HepG2 (cell line): ENCODE measurements around the gene PSME3IP1. TPM values are rescaled to one million over a fixed set of nuclear protein-coding genes. Genes with fewer than 3 reads are reported as not detected.

Source experiments
- ARNTL ChIP-seq: sonication (generic); formaldehyde crosslinking; IDR thresholded peaks from 2 replicates; pipeline ENCODE4 v1.4.0; 2020; ENCODE audit warnings: mild to moderate bottlenecking, missing genetic modification reagents
- BCL6 ChIP-seq: IDR thresholded peaks from 2 replicates; pipeline ENCODE4 v1.6.1; 2016; ENCODE audit warnings: missing genetic modification reagents, missing compliant biosample characterization
- BRD4 ChIP-seq: sonication (generic); formaldehyde crosslinking; IDR thresholded peaks from 2 replicates; pipeline ENCODE4 v1.4.0; 2020; ENCODE audit warnings: missing genetic modification reagents
- GABPA ChIP-seq, 2 experiments: IDR thresholded peaks; 2 replicates each; pipeline ENCODE4 v1.6.1; 2011 to 2016; ENCODE audit warnings: low read depth in 2 of 2, low read length in 1 of 2, missing biosample characterization in 1 of 2, missing genetic modification characterization in 1 of 2
- HNF4A ChIP-seq: sonication (generic); formaldehyde crosslinking; IDR thresholded peaks from 2 replicates; pipeline ENCODE4 v1.4.0; 2020; ENCODE audit warnings: missing genetic modification reagents
- IKZF4 ChIP-seq: sonication (generic); formaldehyde crosslinking; IDR thresholded peaks from 2 replicates; pipeline ENCODE4 v1.5.1; 2020; ENCODE audit warnings: borderline replicate concordance, mild to moderate bottlenecking, low read depth, missing genetic modification reagents; ENCODE audit errors: not compliant biosample characterization
- KDM3A ChIP-seq: IDR thresholded peaks from 2 replicates; pipeline ENCODE4 v1.6.1; 2018; ENCODE audit warnings: low read depth, missing compliant biosample characterization
- MYNN ChIP-seq: sonication (generic); formaldehyde crosslinking; IDR thresholded peaks from 2 replicates; pipeline ENCODE4 v1.4.0; 2020; ENCODE audit warnings: mild to moderate bottlenecking, low read depth, missing genetic modification reagents
- NR3C1 ChIP-seq: sonication (generic); formaldehyde crosslinking; IDR thresholded peaks from 2 replicates; pipeline ENCODE4 v1.4.0; 2020; ENCODE audit warnings: missing genetic modification reagents
- SRSF4 ChIP-seq: fragments of 200-400 bp; formaldehyde crosslinking; IDR thresholded peaks from one replicate; pipeline ENCODE4 v1.6.1; 2018; ENCODE audit warnings: mild to moderate bottlenecking, low read depth, low read length, moderate library complexity; ENCODE audit not compliant: poor library complexity, severe bottlenecking
- TCF7L2 ChIP-seq: IDR thresholded peaks from 2 replicates; pipeline ENCODE4 v1.6.1; 2011; ENCODE audit warnings: mild to moderate bottlenecking, low read depth, low read length, moderate library complexity
- TEF ChIP-seq: sonication (generic); formaldehyde crosslinking; IDR thresholded peaks from 2 replicates; pipeline ENCODE4 v1.5.0; 2020; ENCODE audit warnings: missing genetic modification reagents
- TOPORS ChIP-seq: sonication (generic); formaldehyde crosslinking; IDR thresholded peaks from 2 replicates; pipeline ENCODE4 v1.8.0; 2023; ENCODE audit warnings: mild to moderate bottlenecking, missing genetic modification reagents
- ZBTB7B ChIP-seq: sonication (generic); formaldehyde crosslinking; IDR thresholded peaks from 2 replicates; pipeline ENCODE4 v1.4.0; 2020; ENCODE audit warnings: missing genetic modification reagents
- ZMYM4 ChIP-seq: sonication (generic); formaldehyde crosslinking; IDR thresholded peaks from 2 replicates; pipeline ENCODE4 v1.8.1; 2023; ENCODE audit warnings: mild to moderate bottlenecking, missing genetic modification reagents
- ZNF12 ChIP-seq: sonication (generic); formaldehyde crosslinking; IDR thresholded peaks from 2 replicates; pipeline ENCODE4 v1.5.0; 2020; ENCODE audit warnings: missing genetic modification reagents
- ZNF142 ChIP-seq: sonication (generic); formaldehyde crosslinking; IDR thresholded peaks from 2 replicates; pipeline ENCODE4 v1.4.0; 2020; ENCODE audit warnings: missing genetic modification reagents
- ZNF7 ChIP-seq: IDR thresholded peaks from 2 replicates; pipeline ENCODE4 v1.6.1; 2016; ENCODE audit warnings: missing biosample characterization, missing genetic modification reagents
- polyA plus RNA-seq, 8 experiments: library from polyadenylated mRNA; depleted of rRNA in 3 of 8; stranded (reverse) in 7 of 8; unstranded in 1 of 8; fragments of >200 nt; fragmentation: Illumina TruSeq in 4 of 8; extraction: Trizol in 4 of 8; gene quantifications; 2 replicates each; pipeline versions ENCODE4 v1.2.1 to v1.2.3, GENCODE V29; 2011 to 2016; ENCODE audit warnings: low read depth in 4 of 8, missing spikeins in 1 of 8, mixed read lengths in 1 of 8; ENCODE audit not compliant: insufficient read depth in 1 of 8
- total RNA-seq, 5 experiments: library from RNA; depleted of rRNA; stranded (reverse); fragments of >200 nt; fragmentation: Illumina TruSeq; extraction: Trizol; gene quantifications; 2 replicates each; pipeline ENCODE4 v1.2.3, GENCODE V29; 2016; ENCODE audit warnings: low read depth in 1 of 5
- TF ChIP-seq, protein P1 (sequence below): sonication (generic); formaldehyde crosslinking; IDR thresholded peaks from 2 replicates; pipeline ENCODE4 v1.4.0; 2020; ENCODE audit warnings: missing genetic modification reagents
- TF ChIP-seq, protein P2 (sequence below): IDR thresholded peaks from 2 replicates; pipeline ENCODE4 v1.6.1; 2016
- TF ChIP-seq, protein P3 (sequence below): sonication (generic); formaldehyde crosslinking; IDR thresholded peaks from 2 replicates; pipeline ENCODE4 v1.4.0; 2020; ENCODE audit warnings: missing genetic modification reagents

PSME3IP1 gene
- total and polyA plus RNA-seq, 2 of the 13 experiments (the other 11 are each of a cell fraction or from before 2014, with no cell fraction given), result 90.8 to 99.8 TPM

DNA sequence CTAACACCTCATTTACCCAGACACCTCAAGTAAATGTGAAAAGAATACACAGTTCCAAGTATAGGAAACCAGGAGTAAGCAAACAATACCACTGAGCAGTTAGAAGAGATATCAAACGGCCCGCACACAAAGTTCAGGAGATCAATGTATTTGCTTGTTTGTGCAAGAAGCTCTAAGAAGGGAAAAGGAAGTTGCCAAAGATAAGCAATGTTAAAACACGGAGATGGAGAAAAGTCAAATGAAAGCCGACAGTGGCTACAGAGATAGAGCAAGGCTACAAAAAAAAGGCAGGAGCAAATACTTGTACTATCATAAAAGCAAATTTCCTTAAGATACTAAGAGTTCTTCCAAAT, 29.5 kb downstream of the PSME3IP1 start (continued):
- TF ChIP-seq ARNTL (CRISPR knock-in tag) (no peak), ZBTB7B (no peak), ZNF142 (CRISPR knock-in tag) (no peak), BRD4 (no peak), SRSF4 (no peak), GABPA (IDR thresholded peaks at IDR 0.05; ENCODE audit: low read depth, low read length) (no peak), GABPA (CRISPR knock-in tag; IDR thresholded peaks at IDR 0.05; ENCODE audit: low read depth) (no peak), HNF4A (CRISPR knock-in tag) (peak; percentile 73), BCL6 (peak; percentile 92), TOPORS (no peak), TEF (CRISPR knock-in tag) (no peak), MYNN (no peak), KDM3A (CRISPR knock-in tag) (peak; percentile 57; the same call in 1 of the 2 replicates), ZMYM4 (no peak), NR3C1 (no peak), ZNF12 (no peak), ZNF7 (CRISPR knock-in tag) (no peak), TCF7L2 (peak; percentile 81; the same call in 1 of the 2 replicates), IKZF4 (CRISPR knock-in tag) (no peak)
- TF ChIP-seq, protein P1, sequence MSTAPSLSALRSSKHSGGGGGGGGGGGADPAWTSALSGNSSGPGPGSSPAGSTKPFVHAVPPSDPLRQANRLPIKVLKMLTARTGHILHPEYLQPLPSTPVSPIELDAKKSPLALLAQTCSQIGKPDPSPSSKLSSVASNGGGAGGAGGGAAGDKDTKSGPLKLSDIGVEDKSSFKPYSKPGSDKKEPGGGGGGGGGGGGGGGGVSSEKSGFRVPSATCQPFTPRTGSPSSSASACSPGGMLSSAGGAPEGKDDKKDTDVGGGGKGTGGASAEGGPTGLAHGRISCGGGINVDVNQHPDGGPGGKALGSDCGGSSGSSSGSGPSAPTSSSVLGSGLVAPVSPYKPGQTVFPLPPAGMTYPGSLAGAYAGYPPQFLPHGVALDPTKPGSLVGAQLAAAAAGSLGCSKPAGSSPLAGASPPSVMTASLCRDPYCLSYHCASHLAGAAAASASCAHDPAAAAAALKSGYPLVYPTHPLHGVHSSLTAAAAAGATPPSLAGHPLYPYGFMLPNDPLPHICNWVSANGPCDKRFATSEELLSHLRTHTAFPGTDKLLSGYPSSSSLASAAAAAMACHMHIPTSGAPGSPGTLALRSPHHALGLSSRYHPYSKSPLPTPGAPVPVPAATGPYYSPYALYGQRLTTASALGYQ (CRISPR knock-in tag), result peak; percentile 55; the same call in 1 of the 2 replicates
- TF ChIP-seq, protein P2, sequence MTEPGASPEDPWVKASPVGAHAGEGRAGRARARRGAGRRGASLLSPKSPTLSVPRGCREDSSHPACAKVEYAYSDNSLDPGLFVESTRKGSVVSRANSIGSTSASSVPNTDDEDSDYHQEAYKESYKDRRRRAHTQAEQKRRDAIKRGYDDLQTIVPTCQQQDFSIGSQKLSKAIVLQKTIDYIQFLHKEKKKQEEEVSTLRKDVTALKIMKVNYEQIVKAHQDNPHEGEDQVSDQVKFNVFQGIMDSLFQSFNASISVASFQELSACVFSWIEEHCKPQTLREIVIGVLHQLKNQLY (CRISPR knock-in tag), result 0 out of 2 replicates have a peak, but pooled peaks have one; percentile 43
- TF ChIP-seq, protein P3, sequence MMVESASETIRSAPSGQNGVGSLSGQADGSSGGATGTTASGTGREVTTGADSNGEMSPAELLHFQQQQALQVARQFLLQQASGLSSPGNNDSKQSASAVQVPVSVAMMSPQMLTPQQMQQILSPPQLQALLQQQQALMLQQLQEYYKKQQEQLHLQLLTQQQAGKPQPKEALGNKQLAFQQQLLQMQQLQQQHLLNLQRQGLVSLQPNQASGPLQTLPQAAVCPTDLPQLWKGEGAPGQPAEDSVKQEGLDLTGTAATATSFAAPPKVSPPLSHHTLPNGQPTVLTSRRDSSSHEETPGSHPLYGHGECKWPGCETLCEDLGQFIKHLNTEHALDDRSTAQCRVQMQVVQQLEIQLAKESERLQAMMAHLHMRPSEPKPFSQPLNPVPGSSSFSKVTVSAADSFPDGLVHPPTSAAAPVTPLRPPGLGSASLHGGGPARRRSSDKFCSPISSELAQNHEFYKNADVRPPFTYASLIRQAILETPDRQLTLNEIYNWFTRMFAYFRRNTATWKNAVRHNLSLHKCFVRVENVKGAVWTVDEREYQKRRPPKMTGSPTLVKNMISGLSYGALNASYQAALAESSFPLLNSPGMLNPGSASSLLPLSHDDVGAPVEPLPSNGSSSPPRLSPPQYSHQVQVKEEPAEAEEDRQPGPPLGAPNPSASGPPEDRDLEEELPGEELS (CRISPR knock-in tag), result peak; percentile 82
